ENCODE data around the gene TBC1D16. TPM values are rescaled to one million over a fixed set of nuclear protein-coding genes. Genes with fewer than 3 reads are reported as not detected.

TBC1D16 gene
- total and polyA plus RNA-seq, 10 of the 15 experiments (the other 5 are each of a cell fraction or from before 2014, with no cell fraction given), result 0.01 to 0.13 (median 0.06) TPM; not detected in 3

DNA sequence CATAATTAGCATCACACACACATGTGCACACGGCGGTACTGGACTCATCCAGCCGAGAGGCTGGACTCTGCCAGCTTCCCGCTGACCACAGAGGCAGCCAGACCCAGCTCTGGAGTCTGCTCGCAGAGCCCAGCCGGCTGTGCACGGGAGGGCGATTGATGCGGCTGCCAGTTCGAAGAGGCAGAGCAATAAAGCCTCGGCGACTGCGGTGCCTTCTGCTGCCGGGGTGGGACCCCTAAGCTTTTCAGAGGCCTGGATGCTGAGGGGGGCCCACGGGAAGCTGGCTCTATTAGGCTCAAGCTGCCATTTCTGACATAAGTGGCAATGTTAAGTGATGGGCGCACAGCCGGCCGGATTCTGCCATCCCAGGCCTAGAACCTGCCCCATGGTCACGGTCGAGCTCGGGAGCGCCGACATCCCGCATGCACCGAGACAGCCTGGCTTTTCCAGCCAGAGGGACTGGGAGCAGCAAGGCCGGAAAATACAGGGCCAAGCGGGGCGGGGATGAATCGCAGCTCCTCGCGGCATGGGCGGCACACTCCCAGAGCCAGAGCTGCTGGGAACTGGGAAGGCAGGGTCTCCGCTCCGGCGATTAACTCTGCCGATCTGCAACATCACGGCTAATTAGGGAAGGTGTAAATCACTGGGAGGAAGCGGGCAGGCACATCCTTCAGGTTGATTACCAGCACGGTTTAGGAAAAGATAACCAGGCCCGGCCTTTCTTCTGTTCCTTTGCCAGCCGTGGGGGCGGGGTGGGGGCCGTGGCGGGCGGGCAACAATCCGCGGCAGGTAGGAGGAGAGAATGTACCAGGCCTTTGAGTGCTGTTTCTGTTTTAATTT lies 57.7 kb downstream of the TBC1D16 start (continued):
- TF ChIP-seq PBX3 (IDR thresholded peaks at IDR 0.05; ENCODE audit: insufficient replicate concordance, low read depth, low read length) (no peak), CHD2 (IDR thresholded peaks at IDR 0.05; ENCODE audit: borderline replicate concordance, low read depth, low read length) (no peak)

- Histone ChIP-seq H3K4me2 (ENCODE audit: control insufficient read depth, insufficient read depth) (no peak overlapping the region), H3K9ac (ENCODE audit: control insufficient read depth, insufficient read depth, low read length) (no peak overlapping the region), H3K4me1 (ENCODE audit: control insufficient read depth, insufficient read depth, low read length) (no peaks in the 10 kb centered on the region), H3K36me3 (ENCODE audit: control insufficient read depth in 2 of 2, insufficient read depth in 2 of 2, low read length in 1 of 2) (no peaks in the 10 kb centered on the region), H3K4me3 (no peak overlapping the region), H2AFZ (ENCODE audit: control insufficient read depth, low read depth, low read length) (no peak overlapping the region), H3K9me3 (replicated peaks; ENCODE audit: control insufficient read depth, insufficient read depth, low read length) (no peaks in the 10 kb centered on the region), H3K27ac (ENCODE audit: control insufficient read depth, insufficient read depth) (no peak overlapping the region), H4K20me1 (ENCODE audit: control insufficient read depth, insufficient read depth) (no peaks in the 10 kb centered on the region), H3K79me2 (ENCODE audit: control insufficient read depth, insufficient read depth, low read length) (no peaks in the 10 kb centered on the region), H3K27me3 (replicated peaks in 1 of 2; ENCODE audit: control insufficient read depth in 2 of 2, insufficient read depth in 2 of 2, low read length in 1 of 2) (peaks cover 3 to 8% of the 10 kb centered on the region in 2 experiments; a peak in 3 of 4 replicates)
- no peak for DNase-seq (ENCODE audit: low read depth, low spot score)
- CTCF ChIA-PET, result no interaction called here
- 37% methylated on average over 18 of the region's 18 CpGs for WGBS (ENCODE audit: insufficient coverage, insufficient replicate concordance, low lambda C conversion rate, missing lambda C conversion rate)
- FAIRE-seq, result no peak
- no TSS peak for BruUV-seq (replicated peaks)
- in situ Hi-C loops (cut with MboI), result no loop called here
- intact Hi-C loops (cut with micrococcal nuclease; ENCODE audit: unreplicated experiment), result loop anchor here (10.0 kb wide), 1 partner anchor 132 kb away; no protein-coding TSS in a partner anchor
- TF ChIP-seq HDAC6 (IDR thresholded peaks at IDR 0.05; ENCODE audit: unreplicated experiment) (no peak), ZNF622 (IDR thresholded peaks at IDR 0.05) (no peak)
- ATAC-seq, result no peak
- RAD21 ChIA-PET (ENCODE audit: unreplicated experiment), result no interaction called here
- SMC1A ChIA-PET (ENCODE audit: uncharacterized antibody, unreplicated experiment), result no interaction called here
- POLR2A ChIA-PET, result no interaction called here
Observed at GRCh38 chr17:79977161-79977631, 58.5 kb downstream of the TBC1D16 start.

All from GM12878 (cell line).